Measurements from ENCODE around the gene SLC7A7. TPM values are rescaled to one million over a fixed set of nuclear protein-coding genes. Genes with fewer than 3 reads are reported as not detected.

Gene SLC7A7
- total and polyA plus RNA-seq, 2 experiments from 2014 or later: 3.6 to 4.1 TPM

Small RNA genes lying within 50 kb of the gene (small RNA-seq; reads per million reads assigned to genes)
- not detected for gene RF00019 (ENCODE audit: low replicate concordance)
- not detected for gene RF00588 (ENCODE audit: low replicate concordance)

Other genes starting within 250 kb of the SLC7A7 start
- 180 and 213 TPM in 2 replicates for gene DAD1, start 226.2 kb downstream of the SLC7A7 start, total RNA-seq (2014; rRNA removed; shearing (Covaris generic))
- gene DAD1, start 226.2 kb downstream of the SLC7A7 start, polyA plus RNA-seq (2016; fragmentation: Nextera tagmentation; extraction: Ambion mirVana): 236 and 252 TPM in 2 replicates
- gene ABHD4, start 217.1 kb downstream of the SLC7A7 start, total RNA-seq (2014; rRNA removed; shearing (Covaris generic)): 38.8 and 40.0 TPM in 2 replicates
- gene ABHD4, start 217.1 kb downstream of the SLC7A7 start, polyA plus RNA-seq (2016; fragmentation: Nextera tagmentation; extraction: Ambion mirVana): 39.1 and 40.6 TPM in 2 replicates
- not detected in 2 replicates for gene OR6J1, start 171.1 kb downstream of the SLC7A7 start, total RNA-seq (2014; rRNA removed; shearing (Covaris generic))
- gene OR6J1, start 171.1 kb downstream of the SLC7A7 start, polyA plus RNA-seq (2016; fragmentation: Nextera tagmentation; extraction: Ambion mirVana): not detected in 2 replicates
- 89.9 and 91.7 TPM in 2 replicates for gene OXA1L, start 48.7 kb downstream of the SLC7A7 start, total RNA-seq (2014; rRNA removed; shearing (Covaris generic))
- 57.6 and 61.7 TPM in 2 replicates for gene OXA1L, start 48.7 kb downstream of the SLC7A7 start, polyA plus RNA-seq (2016; fragmentation: Nextera tagmentation; extraction: Ambion mirVana)
- gene MRPL52, start 14.5 kb upstream of the SLC7A7 start, total RNA-seq (2014; rRNA removed; shearing (Covaris generic)): 131 and 138 TPM in 2 replicates
- gene MRPL52, start 14.5 kb upstream of the SLC7A7 start, polyA plus RNA-seq (2016; fragmentation: Nextera tagmentation; extraction: Ambion mirVana): 617 and 691 TPM in 2 replicates
- 48.9 and 56.4 TPM in 2 replicates for gene MMP14, start 21.1 kb upstream of the SLC7A7 start, total RNA-seq (2014; rRNA removed; shearing (Covaris generic))
- 6.5 and 7.0 TPM in 2 replicates for gene MMP14, start 21.1 kb upstream of the SLC7A7 start, polyA plus RNA-seq (2016; fragmentation: Nextera tagmentation; extraction: Ambion mirVana)
- 16.5 and 18.1 TPM in 2 replicates for gene LRP10, start 56.3 kb upstream of the SLC7A7 start, total RNA-seq (2014; rRNA removed; shearing (Covaris generic))
- 5.4 and 6.4 TPM in 2 replicates for gene LRP10, start 56.3 kb upstream of the SLC7A7 start, polyA plus RNA-seq (2016; fragmentation: Nextera tagmentation; extraction: Ambion mirVana)
- gene REM2, start 67.8 kb upstream of the SLC7A7 start, total RNA-seq (2014; rRNA removed; shearing (Covaris generic)): 0.31 and 1.2 TPM in 2 replicates
- 2.9 and 3.0 TPM in 2 replicates for gene REM2, start 67.8 kb upstream of the SLC7A7 start, polyA plus RNA-seq (2016; fragmentation: Nextera tagmentation; extraction: Ambion mirVana)
- 52.8 and 1,081 TPM in 2 replicates for gene RBM23, start 103.7 kb upstream of the SLC7A7 start, total RNA-seq (2014; rRNA removed; shearing (Covaris generic))
- 14.4 and 15.2 TPM in 2 replicates for gene RBM23, start 103.7 kb upstream of the SLC7A7 start, polyA plus RNA-seq (2016; fragmentation: Nextera tagmentation; extraction: Ambion mirVana)
- 123 and 124 TPM in 2 replicates for gene PRMT5, start 113.9 kb upstream of the SLC7A7 start, total RNA-seq (2014; rRNA removed; shearing (Covaris generic))
- 68.8 and 74.5 TPM in 2 replicates for gene PRMT5, start 113.9 kb upstream of the SLC7A7 start, polyA plus RNA-seq (2016; fragmentation: Nextera tagmentation; extraction: Ambion mirVana)
- 60.4 and 85.3 TPM in 2 replicates for gene HAUS4, start 141.7 kb upstream of the SLC7A7 start, total RNA-seq (2014; rRNA removed; shearing (Covaris generic))
- 20.8 and 24.6 TPM in 2 replicates for gene HAUS4, start 141.7 kb upstream of the SLC7A7 start, polyA plus RNA-seq (2016; fragmentation: Nextera tagmentation; extraction: Ambion mirVana)
- 45.8 and 55.9 TPM in 2 replicates for gene AJUBA, start 167.1 kb upstream of the SLC7A7 start, total RNA-seq (2014; rRNA removed; shearing (Covaris generic))
- gene AJUBA, start 167.1 kb upstream of the SLC7A7 start, polyA plus RNA-seq (2016; fragmentation: Nextera tagmentation; extraction: Ambion mirVana): 11.8 and 12.5 TPM in 2 replicates
- gene C14orf93, start 194.7 kb upstream of the SLC7A7 start, total RNA-seq (2014; rRNA removed; shearing (Covaris generic)): 11.7 and 12.4 TPM in 2 replicates
- 3.5 and 4.1 TPM in 2 replicates for gene C14orf93, start 194.7 kb upstream of the SLC7A7 start, polyA plus RNA-seq (2016; fragmentation: Nextera tagmentation; extraction: Ambion mirVana)
- gene PSMB5, start 219.5 kb upstream of the SLC7A7 start, total RNA-seq (2014; rRNA removed; shearing (Covaris generic)): 229 and 265 TPM in 2 replicates
- gene PSMB5, start 219.5 kb upstream of the SLC7A7 start, polyA plus RNA-seq (2016; fragmentation: Nextera tagmentation; extraction: Ambion mirVana): 341 and 367 TPM in 2 replicates
- gene PSMB11, start 226.8 kb upstream of the SLC7A7 start, total RNA-seq (2014; rRNA removed; shearing (Covaris generic)): 0.07 and 0.19 TPM in 2 replicates
- gene PSMB11, start 226.8 kb upstream of the SLC7A7 start, polyA plus RNA-seq (2016; fragmentation: Nextera tagmentation; extraction: Ambion mirVana): not detected in 2 replicates
- gene CDH24, start 242.1 kb upstream of the SLC7A7 start, total RNA-seq (2014; rRNA removed; shearing (Covaris generic)): 16.9 and 17.8 TPM in 2 replicates
- gene CDH24, start 242.1 kb upstream of the SLC7A7 start, polyA plus RNA-seq (2016; fragmentation: Nextera tagmentation; extraction: Ambion mirVana): 4.4 and 6.2 TPM in 2 replicates